ENCODE results near the gene DAB2IP.

The DAB2IP gene

DNA sequence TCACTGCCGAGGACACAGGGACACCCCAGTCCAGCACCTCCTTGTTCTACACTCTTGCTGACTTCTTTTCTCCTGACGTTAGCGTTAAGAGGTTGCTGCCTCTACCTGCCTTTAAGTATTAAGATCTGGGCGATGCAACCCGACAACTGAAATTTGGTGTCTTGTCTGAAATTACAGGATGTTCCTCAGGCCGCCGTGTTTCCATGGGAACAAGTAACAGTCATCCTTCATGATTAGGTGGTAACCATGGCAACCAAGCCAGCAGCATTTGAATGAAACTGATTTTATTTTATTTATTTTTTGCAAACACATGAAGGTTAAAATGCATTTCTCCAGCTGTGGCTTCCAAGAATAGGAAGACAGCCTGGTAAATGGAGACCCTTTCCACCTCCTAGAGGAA is 20.8 kb downstream of the DAB2IP start:
- H2AFZ ChIP-seq (ENCODE audit: low read depth, low read length) = no peak overlapping the region
- DNase-seq = no peak

DNA sequence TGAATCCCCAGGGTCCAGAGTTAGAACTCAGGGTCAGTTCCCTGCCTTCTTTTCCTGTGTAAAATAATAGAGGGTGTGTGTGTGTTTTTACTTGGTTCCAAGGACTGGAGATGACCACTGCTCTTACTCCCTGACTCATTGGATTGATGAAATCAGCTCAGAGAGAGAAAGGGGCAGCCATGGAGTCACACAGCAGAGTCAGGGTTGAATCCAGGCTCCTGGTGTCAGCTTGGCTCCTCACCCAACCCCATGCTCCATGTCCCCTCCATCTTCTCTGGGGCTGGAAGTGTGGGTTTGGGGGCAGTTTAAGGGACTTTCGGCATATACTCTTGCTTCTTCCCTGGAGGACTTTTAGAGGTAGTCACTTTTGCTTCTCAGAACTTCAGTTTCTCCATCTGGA is 21.6 kb downstream of the DAB2IP start:
- Histone ChIP-seq H3K27ac (ENCODE audit: low read length) (no peak overlapping the region), H3K4me1 (ENCODE audit: insufficient read depth, low read length) (no peaks in the 10 kb centered on the region), H3K4me3 (ENCODE audit: low read depth in 1 of 2, low read length in 2 of 2) (no peak overlapping the region), H3K9ac (ENCODE audit: low read depth, low read length) (no peak overlapping the region), H2AFZ (ENCODE audit: low read depth, low read length) (no peak overlapping the region), H4K20me1 (ENCODE audit: insufficient read depth, low read length) (no peaks in the 10 kb centered on the region), H3K4me2 (ENCODE audit: insufficient read depth, low read length) (no peak overlapping the region), H3K27me3 (ENCODE audit: insufficient read depth, low read length, poor library complexity) (peaks cover 5% of the 10 kb centered on the region), H3K79me2 (ENCODE audit: insufficient read depth, low read length) (no peaks in the 10 kb centered on the region), H3K9me3 (ENCODE audit: insufficient read depth, low read length, severe bottlenecking) (no peaks in the 10 kb centered on the region), H3K36me3 (ENCODE audit: insufficient read depth, low read length) (no peaks in the 10 kb centered on the region)
- DNase-seq (no peak), ATAC-seq (ENCODE audit: insufficient read depth, low read depth) (no peak)
- no peak for TF ChIP-seq EZH2 (IDR thresholded peaks at IDR 0.05; ENCODE audit: borderline replicate concordance, low read depth, low read length, severe bottlenecking)
- TF ChIP-seq, protein P1, sequence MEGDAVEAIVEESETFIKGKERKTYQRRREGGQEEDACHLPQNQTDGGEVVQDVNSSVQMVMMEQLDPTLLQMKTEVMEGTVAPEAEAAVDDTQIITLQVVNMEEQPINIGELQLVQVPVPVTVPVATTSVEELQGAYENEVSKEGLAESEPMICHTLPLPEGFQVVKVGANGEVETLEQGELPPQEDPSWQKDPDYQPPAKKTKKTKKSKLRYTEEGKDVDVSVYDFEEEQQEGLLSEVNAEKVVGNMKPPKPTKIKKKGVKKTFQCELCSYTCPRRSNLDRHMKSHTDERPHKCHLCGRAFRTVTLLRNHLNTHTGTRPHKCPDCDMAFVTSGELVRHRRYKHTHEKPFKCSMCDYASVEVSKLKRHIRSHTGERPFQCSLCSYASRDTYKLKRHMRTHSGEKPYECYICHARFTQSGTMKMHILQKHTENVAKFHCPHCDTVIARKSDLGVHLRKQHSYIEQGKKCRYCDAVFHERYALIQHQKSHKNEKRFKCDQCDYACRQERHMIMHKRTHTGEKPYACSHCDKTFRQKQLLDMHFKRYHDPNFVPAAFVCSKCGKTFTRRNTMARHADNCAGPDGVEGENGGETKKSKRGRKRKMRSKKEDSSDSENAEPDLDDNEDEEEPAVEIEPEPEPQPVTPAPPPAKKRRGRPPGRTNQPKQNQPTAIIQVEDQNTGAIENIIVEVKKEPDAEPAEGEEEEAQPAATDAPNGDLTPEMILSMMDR (IDR thresholded peaks at IDR 0.05; ENCODE audit: borderline replicate concordance, extremely low read depth, low read length, poor library complexity, severe bottlenecking) = no peak

More for the DNA sequence above, 20.8 kb downstream of the DAB2IP start:
- TF ChIP-seq EZH2 (IDR thresholded peaks at IDR 0.05; ENCODE audit: borderline replicate concordance, low read depth, low read length, severe bottlenecking) = no peak
- TF ChIP-seq, protein P1 (IDR thresholded peaks at IDR 0.05; ENCODE audit: borderline replicate concordance, extremely low read depth, low read length, poor library complexity, severe bottlenecking) = no peak
- no peaks in the 10 kb centered on the region for H4K20me1 ChIP-seq (ENCODE audit: insufficient read depth, low read length)
- no peak overlapping the region for H3K9ac ChIP-seq (ENCODE audit: low read depth, low read length)
- no peaks in the 10 kb centered on the region for H3K4me1 ChIP-seq (ENCODE audit: insufficient read depth, low read length)
- no peaks in the 10 kb centered on the region for H3K36me3 ChIP-seq (ENCODE audit: insufficient read depth, low read length)
- H3K4me2 ChIP-seq (ENCODE audit: insufficient read depth, low read length) = no peak overlapping the region
- ATAC-seq (ENCODE audit: insufficient read depth, low read depth) = no peak
- no peak overlapping the region for H3K27ac ChIP-seq (ENCODE audit: low read length)
- no peaks in the 10 kb centered on the region for H3K9me3 ChIP-seq (ENCODE audit: insufficient read depth, low read length, severe bottlenecking)
- H3K27me3 ChIP-seq (ENCODE audit: insufficient read depth, low read length, poor library complexity) = peaks cover 5% of the 10 kb centered on the region
- H3K79me2 ChIP-seq (ENCODE audit: insufficient read depth, low read length) = no peaks in the 10 kb centered on the region
- no peak overlapping the region for H3K4me3 ChIP-seq (ENCODE audit: low read depth in 1 of 2, low read length in 2 of 2)

DNA sequence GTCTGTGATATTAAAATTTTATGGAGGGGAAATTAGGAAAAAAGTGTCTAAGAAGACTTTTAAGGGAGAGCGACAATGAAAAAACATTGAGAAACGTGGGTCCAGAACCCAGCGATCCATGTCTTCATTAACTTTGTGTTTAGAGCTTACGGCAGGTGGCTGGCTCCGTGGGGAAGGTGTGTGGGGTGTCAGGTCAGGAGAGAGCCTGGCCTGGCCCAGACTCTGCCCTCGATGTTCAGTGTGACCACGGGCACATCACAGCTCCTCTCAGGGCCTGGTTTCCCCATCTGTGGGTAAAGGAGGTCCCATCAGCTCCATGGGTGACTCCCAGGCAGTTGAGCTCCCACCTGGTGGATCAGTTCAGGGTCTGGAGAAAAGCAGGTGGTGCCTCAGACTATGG is 22.1 kb downstream of the DAB2IP start:
- TF ChIP-seq EZH2 (IDR thresholded peaks at IDR 0.05; ENCODE audit: borderline replicate concordance, low read depth, low read length, severe bottlenecking) = no peak
- TF ChIP-seq, protein P1 (IDR thresholded peaks at IDR 0.05; ENCODE audit: borderline replicate concordance, extremely low read depth, low read length, poor library complexity, severe bottlenecking) = no peak
- Histone ChIP-seq H3K9ac (ENCODE audit: low read depth, low read length) (no peak overlapping the region), H3K4me1 (ENCODE audit: insufficient read depth, low read length) (no peaks in the 10 kb centered on the region), H3K27me3 (ENCODE audit: insufficient read depth, low read length, poor library complexity) (peaks cover 5% of the 10 kb centered on the region), H4K20me1 (ENCODE audit: insufficient read depth, low read length) (no peaks in the 10 kb centered on the region), H2AFZ (ENCODE audit: low read depth, low read length) (no peak overlapping the region), H3K4me3 (ENCODE audit: low read depth in 1 of 2, low read length in 2 of 2) (no peak overlapping the region), H3K79me2 (ENCODE audit: insufficient read depth, low read length) (no peaks in the 10 kb centered on the region), H3K36me3 (ENCODE audit: insufficient read depth, low read length) (no peaks in the 10 kb centered on the region), H3K27ac (ENCODE audit: low read length) (no peak overlapping the region), H3K4me2 (ENCODE audit: insufficient read depth, low read length) (no peak overlapping the region), H3K9me3 (ENCODE audit: insufficient read depth, low read length, severe bottlenecking) (no peaks in the 10 kb centered on the region)
- DNase-seq (no peak), ATAC-seq (ENCODE audit: insufficient read depth, low read depth) (no peak)

DNA sequence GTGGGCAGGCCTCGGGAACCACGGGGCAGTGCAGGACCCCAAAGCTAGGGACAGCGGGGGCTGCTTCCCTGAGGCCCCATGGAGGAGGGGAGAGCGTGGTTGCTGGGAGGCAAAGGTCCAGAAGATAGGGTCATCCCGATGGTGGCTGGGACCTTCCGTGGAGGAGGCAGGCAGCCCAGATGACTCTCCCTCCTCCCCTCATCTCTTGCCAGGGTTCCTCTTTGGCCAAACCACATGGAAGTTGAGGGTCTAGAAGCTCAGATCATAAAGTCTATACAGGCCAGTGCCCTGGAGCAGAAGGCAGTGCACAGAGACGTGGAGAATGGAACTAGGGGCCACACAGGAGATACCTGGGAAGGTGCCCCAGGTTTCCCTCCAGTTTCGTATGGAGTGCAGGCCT is 22.6 kb downstream of the DAB2IP start:
- Histone ChIP-seq H3K4me2 (ENCODE audit: insufficient read depth, low read length) (no peak overlapping the region), H3K9ac (ENCODE audit: low read depth, low read length) (no peak overlapping the region), H3K4me3 (ENCODE audit: low read depth in 1 of 2, low read length in 2 of 2) (no peak overlapping the region), H3K79me2 (ENCODE audit: insufficient read depth, low read length) (no peaks in the 10 kb centered on the region), H3K27me3 (ENCODE audit: insufficient read depth, low read length, poor library complexity) (peaks cover 5% of the 10 kb centered on the region), H4K20me1 (ENCODE audit: insufficient read depth, low read length) (no peaks in the 10 kb centered on the region), H3K4me1 (ENCODE audit: insufficient read depth, low read length) (no peaks in the 10 kb centered on the region), H3K9me3 (ENCODE audit: insufficient read depth, low read length, severe bottlenecking) (no peaks in the 10 kb centered on the region), H2AFZ (ENCODE audit: low read depth, low read length) (no peak overlapping the region), H3K36me3 (ENCODE audit: insufficient read depth, low read length) (no peaks in the 10 kb centered on the region), H3K27ac (ENCODE audit: low read length) (no peak overlapping the region)
- no peak for TF ChIP-seq EZH2 (IDR thresholded peaks at IDR 0.05; ENCODE audit: borderline replicate concordance, low read depth, low read length, severe bottlenecking)
- TF ChIP-seq, protein P1 (IDR thresholded peaks at IDR 0.05; ENCODE audit: borderline replicate concordance, extremely low read depth, low read length, poor library complexity, severe bottlenecking) = no peak
- DNase-seq = no peak
- ATAC-seq (ENCODE audit: insufficient read depth, low read depth) = no peak

Data from DND-41 (cell line).